H9 (cell line): ENCODE results near the gene LRMDA. TPM values are rescaled to one million over a fixed set of nuclear protein-coding genes. Genes with fewer than 3 reads are reported as not detected.

Experiments used
- DNase-seq: peaks from one replicate; pipeline ENCODE4 v3.0.0-alpha.2; 2017
- H2AFZ ChIP-seq: one replicate; pipeline ENCODE4 v1.6.1; 2013; ENCODE audit warnings: mild to moderate bottlenecking, low read length, control low read depth, moderate library complexity
- H2AK5ac ChIP-seq: 2 replicates; pipeline ENCODE4 v1.6.1; 2013; ENCODE audit warnings: low read length, control low read depth, mixed read lengths; ENCODE audit not compliant: insufficient read length
- H2BK120ac ChIP-seq: one replicate; pipeline ENCODE4 v1.6.1; 2013; ENCODE audit warnings: low read depth, mild to moderate bottlenecking, low read length, control low read depth, inconsistent platforms; ENCODE audit not compliant: poor library complexity, severe bottlenecking
- H2BK12ac ChIP-seq: 2 replicates; pipeline ENCODE4 v1.6.1; 2013; ENCODE audit warnings: low read length, control low read depth, mixed read lengths, low read depth; ENCODE audit not compliant: insufficient read length
- H2BK15ac ChIP-seq: 2 replicates; pipeline ENCODE4 v1.6.1; 2013; ENCODE audit warnings: low read depth, low read length, control low read depth
- H2BK20ac ChIP-seq: one replicate; pipeline ENCODE4 v1.6.1; 2013; ENCODE audit warnings: low read depth, mild to moderate bottlenecking, low read length, control low read depth, inconsistent platforms; ENCODE audit not compliant: poor library complexity, severe bottlenecking
- H2BK5ac ChIP-seq: 2 replicates; pipeline ENCODE4 v1.6.1; 2013; ENCODE audit warnings: low read length, control low read depth, mixed read lengths; ENCODE audit not compliant: insufficient read length
- H3K14ac ChIP-seq: 2 replicates; pipeline ENCODE4 v1.6.1; 2013; ENCODE audit warnings: low read length, control low read depth; ENCODE audit not compliant: insufficient read depth
- H3K18ac ChIP-seq: 2 replicates; pipeline ENCODE4 v1.6.1; 2013; ENCODE audit warnings: low read depth, mild to moderate bottlenecking, mixed read lengths, low read length, control low read depth; ENCODE audit not compliant: insufficient read length
- H3K23ac ChIP-seq: 2 replicates; pipeline ENCODE4 v1.6.1; 2013; ENCODE audit warnings: low read length, control low read depth, mixed read lengths, low read depth; ENCODE audit not compliant: insufficient read length
- H3K23me2 ChIP-seq: 2 replicates; pipeline ENCODE4 v1.6.1; 2013; ENCODE audit warnings: low read depth, mild to moderate bottlenecking, mixed read lengths, low read length, control low read depth; ENCODE audit not compliant: insufficient read length, poor library complexity, severe bottlenecking
- H3K27ac ChIP-seq: 2 replicates; pipeline ENCODE4 v1.5.1; 2013; ENCODE audit warnings: low read length, control low read depth, mixed read lengths, low read depth; ENCODE audit not compliant: insufficient read length
- H3K27me3 ChIP-seq: 2 replicates; pipeline ENCODE4 v1.6.1; 2013; ENCODE audit warnings: low read length, control low read depth, inconsistent platforms; ENCODE audit not compliant: insufficient read depth
- H3K4ac ChIP-seq: 2 replicates; pipeline ENCODE4 v1.6.1; 2013; ENCODE audit warnings: low read depth, mild to moderate bottlenecking, control low read depth, inconsistent platforms, low read length, moderate library complexity
- H3K4me1 ChIP-seq: 2 replicates; pipeline ENCODE4 v1.6.1; 2013; ENCODE audit warnings: low read length, control low read depth, inconsistent platforms; ENCODE audit not compliant: insufficient read depth
- H3K4me2 ChIP-seq: 2 replicates; pipeline ENCODE4 v1.6.1; 2013; ENCODE audit warnings: low read length, control low read depth, mixed read lengths; ENCODE audit not compliant: insufficient read length, insufficient read depth
- H3K56ac ChIP-seq: 2 replicates; pipeline ENCODE4 v1.6.1; 2013; ENCODE audit warnings: low read depth, mild to moderate bottlenecking, mixed read lengths, low read length, control low read depth; ENCODE audit not compliant: insufficient read length
- H3K79me1 ChIP-seq: 2 replicates; pipeline ENCODE4 v1.6.1; 2013; ENCODE audit warnings: low read depth, mild to moderate bottlenecking, moderate library complexity, low read length, control low read depth, inconsistent platforms; ENCODE audit not compliant: insufficient read depth, poor library complexity, severe bottlenecking
- H3K79me2 ChIP-seq: 2 replicates; pipeline ENCODE4 v1.6.1; 2013; ENCODE audit warnings: low read length, control low read depth, inconsistent platforms; ENCODE audit not compliant: insufficient read depth
- H3K9ac ChIP-seq: 2 replicates; pipeline ENCODE4 v1.6.1; 2013; ENCODE audit warnings: low read length, control low read depth, mixed read lengths; ENCODE audit not compliant: insufficient read length; ENCODE audit errors: extremely low read depth
- H3K9me3 ChIP-seq: one replicate; pipeline ENCODE4 v1.6.1; 2013; ENCODE audit warnings: low read depth, low read length, inconsistent platforms; ENCODE audit not compliant: control insufficient read depth
- H3T11ph ChIP-seq: one replicate; pipeline ENCODE4 v1.6.1; 2013; ENCODE audit warnings: mild to moderate bottlenecking, low read length, control low read depth, inconsistent platforms
- H4K20me1 ChIP-seq: one replicate; pipeline ENCODE4 v1.6.1; 2013; ENCODE audit not compliant: control insufficient read depth, insufficient read length, insufficient read depth
- H4K5ac ChIP-seq: 2 replicates; pipeline ENCODE4 v1.6.1; 2013; ENCODE audit warnings: low read depth, mild to moderate bottlenecking, mixed read lengths, low read length, control low read depth; ENCODE audit not compliant: insufficient read length
- H4K8ac ChIP-seq: replicated peaks from 2 replicates; pipeline ENCODE4 v1.6.1; 2013; ENCODE audit warnings: low read length, control low read depth, mixed read lengths, low read depth; ENCODE audit not compliant: insufficient read length
- H4K91ac ChIP-seq: 2 replicates; pipeline ENCODE4 v1.6.1; 2013; ENCODE audit warnings: low read depth, mild to moderate bottlenecking, moderate library complexity, mixed read lengths, low read length, control low read depth; ENCODE audit not compliant: insufficient read length
- H3K27ac Mint-ChIP-seq, 3 experiments: 2 replicates in 2 of 3; 3 replicates in 1 of 3; pipeline ENCODE4 v1.8.0; 2020 to 2021; ENCODE audit warnings: mixed read lengths in 3 of 3, mild to moderate bottlenecking in 1 of 3, moderate library complexity in 1 of 3
- H3K27me3 Mint-ChIP-seq: 2 replicates; pipeline ENCODE4 v1.8.0; 2021; ENCODE audit warnings: low read depth, mild to moderate bottlenecking, moderate library complexity, mixed read lengths
- H3K36me3 Mint-ChIP-seq, 3 experiments: 2 replicates in 2 of 3; 3 replicates in 1 of 3; pipeline ENCODE4 v1.8.0; 2020 to 2021; ENCODE audit warnings: low read depth in 3 of 3, mixed read lengths in 3 of 3; ENCODE audit not compliant: insufficient read depth in 1 of 3
- H3K4me1 Mint-ChIP-seq, 2 experiments: 2 replicates each; pipeline ENCODE4 v1.8.0; 2020; ENCODE audit warnings: mixed read lengths in 2 of 2
- H3K4me3 Mint-ChIP-seq, 2 experiments: 2 replicates in 1 of 2; 3 replicates in 1 of 2; pipeline ENCODE4 v1.8.0; 2020 to 2021; ENCODE audit warnings: mild to moderate bottlenecking in 2 of 2, mixed read lengths in 2 of 2, moderate library complexity in 1 of 2
- H3K9me3 Mint-ChIP-seq, 2 experiments: 2 replicates in 1 of 2; 3 replicates in 1 of 2; pipeline ENCODE4 v1.8.0; 2020; ENCODE audit warnings: mild to moderate bottlenecking in 2 of 2, mixed read lengths in 2 of 2, moderate library complexity in 1 of 2
- WGBS: extraction: QIAGEN DNeasy Blood & Tissue Kit; methylation state at CpG from one replicate; pipeline ENCODE4 v1.1.7; 2013; ENCODE audit warnings: missing lambda C conversion rate, low lambda C conversion rate, mixed read lengths; ENCODE audit not compliant: insufficient read length; ENCODE audit errors: extremely low coverage; 5-methylcytosine and 5-hydroxymethylcytosine counted together
- total RNA-seq: library from RNA; stranded (reverse); gene quantifications from 2 replicates; pipeline ENCODE4 v1.2.1, GENCODE V29; 2021
- TF ChIP-seq, protein P1 (sequence below): fragments of 200-600 bp; sonication (generic); conservative IDR thresholded peaks from 3 replicates; pipeline ENCODE4 v1.8.0; 2021; ENCODE audit warnings: antibody characterized with exemption, mild to moderate bottlenecking

LRMDA gene
- total RNA-seq, 1 experiment from 2014 or later: 1.8 TPM

GRCh38 chr10:75638752-75639151, 207.3 kb downstream of the LRMDA start:
- Histone ChIP-seq H4K20me1 (no peaks in the 10 kb centered on the region), H2BK15ac (no peak overlapping the region), H3K27ac (no peak overlapping the region), H4K8ac (no peak overlapping the region), H3K23ac (no peak overlapping the region), H2AK5ac (no peak overlapping the region), H3K79me2 (no peaks in the 10 kb centered on the region), H3K14ac (no peak overlapping the region), H4K91ac (no peak overlapping the region), H4K5ac (no peak overlapping the region), H3K4ac (no peak overlapping the region), H3K4me2 (no peak overlapping the region), H3K56ac (no peak overlapping the region), H2AFZ (no peak overlapping the region), H3K27me3 (no peaks in the 10 kb centered on the region), H2BK20ac (no peak overlapping the region), H3K9ac (no peak overlapping the region), H3K18ac (no peak overlapping the region), H3K23me2 (no peaks in the 10 kb centered on the region), H2BK5ac (no peak overlapping the region), H3K4me1 (no peaks in the 10 kb centered on the region), H2BK120ac (no peak overlapping the region), H3K9me3 (no peaks in the 10 kb centered on the region), H3K79me1 (no peaks in the 10 kb centered on the region), H3T11ph (no peak overlapping the region), H2BK12ac (no peak overlapping the region)
- TF ChIP-seq, protein P1, sequence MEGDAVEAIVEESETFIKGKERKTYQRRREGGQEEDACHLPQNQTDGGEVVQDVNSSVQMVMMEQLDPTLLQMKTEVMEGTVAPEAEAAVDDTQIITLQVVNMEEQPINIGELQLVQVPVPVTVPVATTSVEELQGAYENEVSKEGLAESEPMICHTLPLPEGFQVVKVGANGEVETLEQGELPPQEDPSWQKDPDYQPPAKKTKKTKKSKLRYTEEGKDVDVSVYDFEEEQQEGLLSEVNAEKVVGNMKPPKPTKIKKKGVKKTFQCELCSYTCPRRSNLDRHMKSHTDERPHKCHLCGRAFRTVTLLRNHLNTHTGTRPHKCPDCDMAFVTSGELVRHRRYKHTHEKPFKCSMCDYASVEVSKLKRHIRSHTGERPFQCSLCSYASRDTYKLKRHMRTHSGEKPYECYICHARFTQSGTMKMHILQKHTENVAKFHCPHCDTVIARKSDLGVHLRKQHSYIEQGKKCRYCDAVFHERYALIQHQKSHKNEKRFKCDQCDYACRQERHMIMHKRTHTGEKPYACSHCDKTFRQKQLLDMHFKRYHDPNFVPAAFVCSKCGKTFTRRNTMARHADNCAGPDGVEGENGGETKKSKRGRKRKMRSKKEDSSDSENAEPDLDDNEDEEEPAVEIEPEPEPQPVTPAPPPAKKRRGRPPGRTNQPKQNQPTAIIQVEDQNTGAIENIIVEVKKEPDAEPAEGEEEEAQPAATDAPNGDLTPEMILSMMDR: no peak
- no CpG with 5 or more reads among the region's 2 CpGs for WGBS
- no peaks in the 10 kb centered on the region for H3K4me1 Mint-ChIP-seq
- no peak overlapping the region for H3K27ac Mint-ChIP-seq
- no peak overlapping the region for H3K4me3 Mint-ChIP-seq
- H3K36me3 Mint-ChIP-seq: no peaks in the 10 kb centered on the region
- peaks cover 30% of the 10 kb centered on the region for H3K27me3 Mint-ChIP-seq
- no peak for DNase-seq
- H3K9me3 Mint-ChIP-seq: no peaks in the 10 kb centered on the region
